ENCODE data around the gene MTHFD2L.

The MTHFD2L gene

GRCh38 chr4:74344031-74344430 lies 186.1 kb downstream of the MTHFD2L start:
- no peak for DNase-seq
